PC-3 (cell line): ENCODE measurements around the gene SKA3.

Experiments
- CTCF ChIP-seq: fragments of 300-600 bp; sonication (generic); conservative IDR thresholded peaks from 2 replicates; pipeline ENCODE4 v1.5.1; 2017; ENCODE audit warnings: antibody characterized with exemption, low read depth, mild to moderate bottlenecking, low read length
- EZH2phosphoT487 ChIP-seq: fragments of 300-600 bp; sonication (generic); IDR thresholded peaks from 2 replicates; pipeline ENCODE4 v1.6.1; 2018; ENCODE audit warnings: mild to moderate bottlenecking, antibody characterized with exemption, low read length, borderline replicate concordance

- TF ChIP-seq EZH2phosphoT487 (no peak), CTCF (no peak)
These were observed 24.0 kb downstream of the SKA3 start for GRCh38 chr13:21152251-21152899.
